Astrocyte (in vitro differentiated cells and primary cell): ENCODE data around the gene AATF. TPM values are rescaled to one million over a fixed set of nuclear protein-coding genes. Genes with fewer than 3 reads are reported as not detected.
A peak's percentile ranks its signal among the peaks of the same experiment; 100 is the strongest.

Experiments used
- DNase-seq: peaks from one replicate; pipeline ENCODE4 v3.0.0-alpha.2; 2010; ENCODE audit warnings: low read depth
- FAIRE-seq: peaks from 2 replicates; lab custom pipeline; 2011; peaks lifted over from hg19 to GRCh38; lab: Jason Lieb, UNC
- H2AFZ ChIP-seq: 2 replicates; pipeline ENCODE4 v1.6.0; 2012; ENCODE audit warnings: low read depth, low read length, inconsistent platforms
- H3K27ac ChIP-seq: 2 replicates; pipeline ENCODE4 v1.5.1; 2011; ENCODE audit warnings: low read depth, low read length, inconsistent platforms
- H3K27me3 ChIP-seq: 2 replicates; pipeline ENCODE4 v1.6.0; 2011; ENCODE audit warnings: low read length, inconsistent platforms; ENCODE audit not compliant: insufficient read depth
- H3K36me3 ChIP-seq: 2 replicates; pipeline ENCODE4 v1.5.1; 2011; ENCODE audit warnings: low read length, inconsistent platforms; ENCODE audit not compliant: insufficient read depth
- H3K4me1 ChIP-seq: 2 replicates; pipeline ENCODE4 v1.5.1; 2011; ENCODE audit warnings: low read length, inconsistent platforms; ENCODE audit not compliant: insufficient read depth
- H3K4me2 ChIP-seq: 2 replicates; pipeline ENCODE4 v1.6.0; 2012; ENCODE audit warnings: low read length, inconsistent platforms
- H3K4me3 ChIP-seq: 2 replicates; pipeline ENCODE4 v1.5.1; 2011; ENCODE audit warnings: low read depth, mild to moderate bottlenecking, low read length, inconsistent platforms; ENCODE audit not compliant: insufficient read depth
- H3K79me2 ChIP-seq: 2 replicates; pipeline ENCODE4 v1.6.0; 2012; ENCODE audit warnings: mild to moderate bottlenecking, low read length, inconsistent platforms; ENCODE audit not compliant: insufficient read depth
- H3K9ac ChIP-seq: 2 replicates; pipeline ENCODE4 v1.6.0; 2012; ENCODE audit warnings: mild to moderate bottlenecking, low read length, inconsistent platforms
- H3K9me3 ChIP-seq: 2 replicates; pipeline ENCODE4 v1.5.1; 2012; ENCODE audit warnings: low read depth, mild to moderate bottlenecking, low read length, inconsistent platforms; ENCODE audit not compliant: insufficient read depth
- H4K20me1 ChIP-seq: 2 replicates; pipeline ENCODE4 v1.6.0; 2012; ENCODE audit warnings: low read length, inconsistent platforms; ENCODE audit not compliant: insufficient read depth
- H3K27ac Mint-ChIP-seq: one replicate; pipeline ENCODE4 v1.8.0; 2021; ENCODE audit warnings: mild to moderate bottlenecking, mixed read lengths; ENCODE audit not compliant: unreplicated experiment
- H3K27me3 Mint-ChIP-seq: one replicate; pipeline ENCODE4 v1.8.0; 2021; ENCODE audit warnings: low read depth, mixed read lengths; ENCODE audit not compliant: unreplicated experiment
- H3K36me3 Mint-ChIP-seq: one replicate; pipeline ENCODE4 v1.8.0; 2021; ENCODE audit warnings: low read depth, mixed read lengths; ENCODE audit not compliant: unreplicated experiment
- H3K4me1 Mint-ChIP-seq: one replicate; pipeline ENCODE4 v1.8.0; 2021; ENCODE audit warnings: low read depth, mixed read lengths; ENCODE audit not compliant: unreplicated experiment
- H3K4me3 Mint-ChIP-seq: one replicate; pipeline ENCODE4 v1.8.0; 2021; ENCODE audit warnings: mild to moderate bottlenecking, moderate library complexity, mixed read lengths; ENCODE audit not compliant: unreplicated experiment
- H3K9me3 Mint-ChIP-seq: one replicate; pipeline ENCODE4 v1.8.0; 2021; ENCODE audit warnings: mild to moderate bottlenecking, mixed read lengths; ENCODE audit not compliant: unreplicated experiment
- CTCF ChIP-seq: IDR thresholded peaks from 2 replicates; pipeline ENCODE4 v1.5.1; 2011; ENCODE audit warnings: low read depth, mild to moderate bottlenecking, inconsistent platforms, low read length, moderate library complexity; ENCODE audit not compliant: insufficient read depth
- EZH2 ChIP-seq: IDR thresholded peaks from 2 replicates; pipeline ENCODE4 v1.6.1; 2012; ENCODE audit warnings: mild to moderate bottlenecking, low read length, inconsistent platforms; ENCODE audit not compliant: insufficient read depth
- total RNA-seq: library from RNA; stranded (reverse); gene quantifications from 2 replicates; pipeline ENCODE4 v1.2.1, GENCODE V29; 2021

Gene AATF
- total RNA-seq, 1 donor from 2014 or later, result 47.1 TPM

- Mint-ChIP-seq H3K27ac (peak overlapping the region; percentile 87), H3K27me3 (peaks cover 66% of the 10 kb centered on the region), H3K36me3 (peaks cover 14% of the 10 kb centered on the region), H3K4me1 (peaks cover 20% of the 10 kb centered on the region), H3K9me3 (peaks cover 15% of the 10 kb centered on the region), H3K4me3 (peak overlapping the region; percentile 79)
- H3K9ac ChIP-seq, result no peak overlapping the region
- no peak overlapping the region for H3K27ac ChIP-seq
- TF ChIP-seq CTCF (no peak), EZH2 (peak; percentile 5)
- H3K4me3 ChIP-seq, result peak overlapping the region; percentile 20
- H2AFZ ChIP-seq, result peak overlapping the region; percentile 30
- DNase-seq, result no peak
- H4K20me1 ChIP-seq, result peaks cover 39% of the 10 kb centered on the region
- peaks cover 98% of the 10 kb centered on the region for H3K27me3 ChIP-seq
- H3K9me3 ChIP-seq, result peaks cover 4% of the 10 kb centered on the region
- no peaks in the 10 kb centered on the region for H3K79me2 ChIP-seq
- H3K36me3 ChIP-seq, result no peaks in the 10 kb centered on the region
- FAIRE-seq, result no peak
- peaks cover 27% of the 10 kb centered on the region for H3K4me1 ChIP-seq
- H3K4me2 ChIP-seq, result peak overlapping the region; percentile 70
These were observed 14.5 kb upstream of the AATF start for GRCh38 chr17:36934144-36934691.

GRCh38 chr17:36934692-36935630, 13.8 kb upstream of the AATF start:
- peaks cover 27% of the 10 kb centered on the region for H3K4me1 ChIP-seq
- peaks cover 20% of the 10 kb centered on the region for H3K4me1 Mint-ChIP-seq

More at GRCh38 chr17:36934692-36935630, 13.8 kb upstream of the AATF start:
- H3K4me3 Mint-ChIP-seq, result peak overlapping the region; percentile 88
- peaks cover 13% of the 10 kb centered on the region for H3K9me3 Mint-ChIP-seq
- peaks cover 46% of the 10 kb centered on the region for H4K20me1 ChIP-seq
- H3K9ac ChIP-seq, result no peak overlapping the region
- H3K9me3 ChIP-seq, result peaks cover 11% of the 10 kb centered on the region
- H3K36me3 ChIP-seq, result no peaks in the 10 kb centered on the region
- no peak for DNase-seq
- H3K27ac Mint-ChIP-seq, result peak overlapping the region; percentile 86
- H3K27me3 ChIP-seq, result peaks cover 98% of the 10 kb centered on the region
- peaks cover 14% of the 10 kb centered on the region for H3K36me3 Mint-ChIP-seq
- H3K27me3 Mint-ChIP-seq, result peaks cover 63% of the 10 kb centered on the region
- no peak overlapping the region for H3K27ac ChIP-seq
- no peak for FAIRE-seq
- H3K4me3 ChIP-seq, result no peak overlapping the region
- no peaks in the 10 kb centered on the region for H3K79me2 ChIP-seq
- TF ChIP-seq EZH2, result peak; percentile 95
- TF ChIP-seq CTCF, result no peak
- H2AFZ ChIP-seq, result peak overlapping the region; percentile 30
- peak overlapping the region; percentile 70 for H3K4me2 ChIP-seq
